ENCODE data around the gene RTRAF. TPM values are rescaled to one million over a fixed set of nuclear protein-coding genes. Genes with fewer than 3 reads are reported as not detected.

RTRAF gene
- total and polyA plus RNA-seq, 2 of the 8 experiments (the other 6 are each of a cell fraction or from before 2014, with no cell fraction given) = 149 to 359 TPM

DNA sequence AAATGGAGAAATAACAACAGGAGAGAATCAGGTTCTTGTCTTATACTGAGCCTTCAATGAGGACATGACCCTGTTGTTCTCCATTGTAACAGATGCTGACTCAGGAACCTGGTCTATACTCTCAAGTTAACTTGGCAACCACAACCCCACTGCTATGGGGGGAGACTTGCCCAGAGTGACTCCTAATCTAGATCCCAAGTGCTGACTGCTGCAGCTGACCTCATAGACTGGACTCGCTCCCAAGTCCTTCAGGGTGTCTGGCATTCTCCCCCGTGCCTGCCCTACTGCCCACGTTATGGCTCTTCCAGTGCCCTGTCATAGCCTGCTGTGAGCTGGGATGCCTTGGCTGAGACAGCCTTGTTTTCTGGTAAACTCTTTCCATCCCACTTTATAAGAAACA is 42.4 kb downstream of the RTRAF start:
- Histone ChIP-seq H3K18ac (ENCODE audit: extremely low read depth, low read length) (no peak overlapping the region), H2BK20ac (ENCODE audit: low read length) (no peak overlapping the region), H2BK12ac (ENCODE audit: low read depth, low read length) (no peak overlapping the region), H3K4me3 (ENCODE audit: extremely low read depth in 1 of 4, insufficient read depth in 2 of 4, low read depth in 3 of 4, low read length in 4 of 4) (no peak overlapping the region), H3K9ac (replicated peaks in 1 of 4; ENCODE audit: extremely low read depth in 1 of 4, low read depth in 3 of 4, low read length in 3 of 4) (no peak overlapping the region), H3K27ac (ENCODE audit: low read depth, low read length) (no peak overlapping the region), H3K9me3 (ENCODE audit: insufficient read depth in 2 of 2, low read depth in 1 of 2, low read length in 1 of 2) (no peaks in the 10 kb centered on the region), H3K23ac (ENCODE audit: insufficient read length) (no peak overlapping the region), H3K4me2 (ENCODE audit: insufficient read depth in 1 of 2, low read depth in 2 of 2, low read length in 2 of 2) (no peak overlapping the region), H2AFZ (ENCODE audit: low read length) (no peak overlapping the region), H4K20me1 (replicated peaks in 1 of 2; ENCODE audit: control insufficient read depth in 1 of 2, insufficient read depth in 2 of 2, low read length in 2 of 2) (no peaks in the 10 kb centered on the region), H2AK5ac (ENCODE audit: low read depth, low read length) (no peak overlapping the region), H3K79me1 (ENCODE audit: low read depth, low read length) (peaks cover 2% of the 10 kb centered on the region; the same call in 1 of the 2 replicates), H3K36me3 (ENCODE audit: control insufficient read depth in 2 of 4, insufficient read depth in 4 of 4, low read length in 3 of 4) (no peaks in the 10 kb centered on the region; a peak in 1 of 8 replicates), H4K8ac (ENCODE audit: extremely low read depth, insufficient read depth, low read length) (no peak overlapping the region), H3K4ac (replicated peaks; ENCODE audit: insufficient read length, low read depth, low read length) (no peak overlapping the region), H3K4me1 (replicated peaks in 1 of 4; ENCODE audit: control insufficient read depth in 3 of 4, insufficient read depth in 4 of 4, low read length in 3 of 4) (no peaks in the 10 kb centered on the region; a peak in 1 of 7 replicates), H4K5ac (ENCODE audit: insufficient read length, low read depth, low read length) (no peak overlapping the region), H3K27me3 (replicated peaks in 1 of 4; ENCODE audit: control insufficient read depth in 3 of 4, extremely low read depth in 1 of 4, insufficient read depth in 3 of 4, low read length in 3 of 4) (no peaks in the 10 kb centered on the region), H3K79me2 (ENCODE audit: control insufficient read depth in 1 of 2, insufficient read depth in 2 of 2, low read length in 2 of 2) (no peaks in the 10 kb centered on the region), H2BK120ac (replicated peaks; ENCODE audit: low read depth, low read length) (no peak overlapping the region), H2BK5ac (ENCODE audit: low read depth, low read length) (no peak overlapping the region), H4K91ac (replicated peaks; ENCODE audit: insufficient read length, low read length) (no peak overlapping the region), H3K14ac (ENCODE audit: insufficient read length) (no peak overlapping the region), H2BK15ac (ENCODE audit: low read length) (no peak overlapping the region), H3K23me2 (ENCODE audit: low read depth, low read length) (no peaks in the 10 kb centered on the region), H3K56ac (replicated peaks; ENCODE audit: insufficient read length, low read depth, low read length) (no peak overlapping the region)
- 95% methylated on average over 3 of the region's 3 CpGs; no CpG with 5 or more reads in 1 of the 2 experiments for WGBS, 2 experiments (ENCODE audit: extremely low coverage in 1 of 2, insufficient coverage in 1 of 2, insufficient read length in 1 of 2, insufficient replicate concordance in 2 of 2, low coverage in 1 of 2, low lambda C conversion rate in 2 of 2, missing lambda C conversion rate in 1 of 2)
- FAIRE-seq (no peak), DNase-seq (ENCODE audit: low read depth in 1 of 2, low spot score in 2 of 2) (no peak)
- TF ChIP-seq, protein P1, sequence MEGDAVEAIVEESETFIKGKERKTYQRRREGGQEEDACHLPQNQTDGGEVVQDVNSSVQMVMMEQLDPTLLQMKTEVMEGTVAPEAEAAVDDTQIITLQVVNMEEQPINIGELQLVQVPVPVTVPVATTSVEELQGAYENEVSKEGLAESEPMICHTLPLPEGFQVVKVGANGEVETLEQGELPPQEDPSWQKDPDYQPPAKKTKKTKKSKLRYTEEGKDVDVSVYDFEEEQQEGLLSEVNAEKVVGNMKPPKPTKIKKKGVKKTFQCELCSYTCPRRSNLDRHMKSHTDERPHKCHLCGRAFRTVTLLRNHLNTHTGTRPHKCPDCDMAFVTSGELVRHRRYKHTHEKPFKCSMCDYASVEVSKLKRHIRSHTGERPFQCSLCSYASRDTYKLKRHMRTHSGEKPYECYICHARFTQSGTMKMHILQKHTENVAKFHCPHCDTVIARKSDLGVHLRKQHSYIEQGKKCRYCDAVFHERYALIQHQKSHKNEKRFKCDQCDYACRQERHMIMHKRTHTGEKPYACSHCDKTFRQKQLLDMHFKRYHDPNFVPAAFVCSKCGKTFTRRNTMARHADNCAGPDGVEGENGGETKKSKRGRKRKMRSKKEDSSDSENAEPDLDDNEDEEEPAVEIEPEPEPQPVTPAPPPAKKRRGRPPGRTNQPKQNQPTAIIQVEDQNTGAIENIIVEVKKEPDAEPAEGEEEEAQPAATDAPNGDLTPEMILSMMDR (IDR thresholded peaks at IDR 0.05; ENCODE audit: control extremely low read depth in 1 of 3, insufficient read depth in 1 of 3, low read depth in 1 of 3, low read length in 3 of 3) = no peak
- TF ChIP-seq EZH2 (IDR thresholded peaks at IDR 0.05; ENCODE audit: low read depth, low read length, severe bottlenecking) = no peak
- TF ChIP-seq CBX8 (IDR thresholded peaks at IDR 0.05; ENCODE audit: borderline replicate concordance, low read depth, low read length) = no peak
- TF ChIP-seq CBX5 (IDR thresholded peaks at IDR 0.05; ENCODE audit: low read depth, low read length) = no peak
- POLR2A ChIA-PET (ENCODE audit: partially characterized antibody) = no interaction called here
- CTCF ChIA-PET (ENCODE audit: partially characterized antibody) = interaction anchor here (0.8 to 4.8 kb wide), 5 partner anchors 10 to 19 kb away, joined by 3 to 25 read pairs (median 7); no protein-coding TSS in a partner anchor

All from H1 (cell line).